GM12891 (cell line): ENCODE data around the gene COX6B2.

Source experiments
- POLR2A ChIP-seq: IDR thresholded peaks from 2 replicates; pipeline ENCODE4 v1.6.1; 2011; ENCODE audit warnings: low read depth, low read length, control low read depth
- POU2F2 ChIP-seq: IDR thresholded peaks from 2 replicates; pipeline ENCODE4 v1.6.1; 2011; ENCODE audit warnings: low read depth, mild to moderate bottlenecking, control low read depth, low read length, moderate library complexity

DNA sequence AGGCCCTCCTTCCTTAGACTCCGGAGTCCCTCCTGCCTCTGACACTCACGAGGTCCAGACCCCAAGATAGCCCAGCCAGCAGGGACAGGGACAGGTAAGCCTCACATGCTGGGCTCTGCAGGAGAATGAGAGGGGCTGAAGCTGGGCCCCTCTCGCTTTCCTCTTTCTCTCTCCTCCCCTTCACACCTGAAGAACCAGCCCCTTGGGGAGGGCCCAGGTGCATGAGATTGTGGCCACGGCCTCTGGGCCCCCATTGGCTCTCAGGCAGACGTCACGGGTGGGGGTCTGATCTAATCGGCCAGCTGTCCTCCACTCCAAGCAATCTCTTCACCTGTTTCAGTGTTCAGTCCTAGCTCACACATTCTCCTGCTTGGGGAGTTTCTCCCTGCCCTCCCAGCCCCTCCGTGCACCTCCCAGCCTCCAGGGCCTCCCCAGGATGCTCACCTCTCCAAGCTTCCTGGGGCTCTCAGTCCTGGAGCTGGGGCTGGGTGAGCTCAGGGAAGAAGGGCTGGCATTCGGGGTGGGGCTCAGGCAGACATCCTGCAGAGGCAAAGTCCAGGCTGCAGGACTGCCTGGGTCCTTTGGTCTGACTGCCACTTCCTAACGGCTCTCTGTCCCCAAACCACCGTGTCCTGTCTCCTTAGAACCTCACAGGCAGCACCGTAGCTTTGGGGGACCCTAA is 32.2 kb downstream of the COX6B2 start:
- TF ChIP-seq POLR2A (no peak), POU2F2 (no peak)
